ENCODE results near the gene BCL2L15. TPM values are rescaled to one million over a fixed set of nuclear protein-coding genes. Genes with fewer than 3 reads are reported as not detected.
"Not testable (repeated sequence)": the region's sequence is repeated elsewhere in the genome, so short reads cannot be mapped to it uniquely, and the experiment has no call there.

Gene BCL2L15
- total RNA-seq, 1 donor = under 0.01 TPM

DNA sequence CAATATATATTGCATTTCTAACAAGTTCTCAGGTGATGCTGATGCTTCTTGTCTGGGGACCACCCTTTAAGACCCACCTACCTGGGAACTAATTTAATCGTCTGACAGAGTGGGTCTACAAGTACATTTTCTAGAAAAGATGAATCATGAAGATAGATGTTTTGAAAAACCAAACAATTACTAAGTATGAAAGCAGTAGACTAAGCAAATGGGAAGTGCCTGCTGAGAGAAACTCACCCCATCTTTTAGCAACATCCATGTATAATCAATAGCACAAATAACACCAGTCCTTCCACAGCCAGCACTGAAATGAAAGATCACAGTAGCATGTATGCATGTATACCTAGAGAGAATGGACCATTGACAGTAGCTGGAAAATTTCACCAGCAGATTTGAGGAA lies 33.1 kb downstream of the BCL2L15 start:
- TF ChIP-seq, protein P1, sequence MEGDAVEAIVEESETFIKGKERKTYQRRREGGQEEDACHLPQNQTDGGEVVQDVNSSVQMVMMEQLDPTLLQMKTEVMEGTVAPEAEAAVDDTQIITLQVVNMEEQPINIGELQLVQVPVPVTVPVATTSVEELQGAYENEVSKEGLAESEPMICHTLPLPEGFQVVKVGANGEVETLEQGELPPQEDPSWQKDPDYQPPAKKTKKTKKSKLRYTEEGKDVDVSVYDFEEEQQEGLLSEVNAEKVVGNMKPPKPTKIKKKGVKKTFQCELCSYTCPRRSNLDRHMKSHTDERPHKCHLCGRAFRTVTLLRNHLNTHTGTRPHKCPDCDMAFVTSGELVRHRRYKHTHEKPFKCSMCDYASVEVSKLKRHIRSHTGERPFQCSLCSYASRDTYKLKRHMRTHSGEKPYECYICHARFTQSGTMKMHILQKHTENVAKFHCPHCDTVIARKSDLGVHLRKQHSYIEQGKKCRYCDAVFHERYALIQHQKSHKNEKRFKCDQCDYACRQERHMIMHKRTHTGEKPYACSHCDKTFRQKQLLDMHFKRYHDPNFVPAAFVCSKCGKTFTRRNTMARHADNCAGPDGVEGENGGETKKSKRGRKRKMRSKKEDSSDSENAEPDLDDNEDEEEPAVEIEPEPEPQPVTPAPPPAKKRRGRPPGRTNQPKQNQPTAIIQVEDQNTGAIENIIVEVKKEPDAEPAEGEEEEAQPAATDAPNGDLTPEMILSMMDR (IDR thresholded peaks at IDR 0.05; ENCODE audit: insufficient read depth, low read depth, low read length) = no peak
- H3K4me3 ChIP-seq (ENCODE audit: low read depth, low read length) = no peak overlapping the region
- no peak for DNase-seq (ENCODE audit: low read depth)

DNA sequence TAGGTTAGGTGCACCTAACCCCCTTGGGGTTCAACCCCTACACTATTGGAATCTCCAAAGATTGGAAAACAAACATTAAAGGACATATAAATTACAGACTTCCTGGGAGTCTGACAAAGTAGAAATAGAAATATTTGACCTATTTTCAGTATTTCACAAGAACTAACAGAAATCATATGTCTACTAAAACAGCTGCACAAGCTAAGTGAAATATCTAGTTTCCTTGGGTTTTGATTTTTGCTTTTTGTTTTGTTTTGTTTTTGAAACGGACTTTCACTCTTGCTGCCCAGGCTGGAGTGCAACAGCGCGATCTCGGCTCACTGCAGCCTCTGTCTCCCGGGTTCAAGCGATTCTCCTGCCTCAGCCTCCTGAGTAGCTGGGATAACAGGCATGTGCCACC lies 34.7 kb downstream of the BCL2L15 start:
- not testable (repeated sequence) for H3K4me3 ChIP-seq (ENCODE audit: low read depth, low read length); DNase-seq (ENCODE audit: low read depth)

DNA sequence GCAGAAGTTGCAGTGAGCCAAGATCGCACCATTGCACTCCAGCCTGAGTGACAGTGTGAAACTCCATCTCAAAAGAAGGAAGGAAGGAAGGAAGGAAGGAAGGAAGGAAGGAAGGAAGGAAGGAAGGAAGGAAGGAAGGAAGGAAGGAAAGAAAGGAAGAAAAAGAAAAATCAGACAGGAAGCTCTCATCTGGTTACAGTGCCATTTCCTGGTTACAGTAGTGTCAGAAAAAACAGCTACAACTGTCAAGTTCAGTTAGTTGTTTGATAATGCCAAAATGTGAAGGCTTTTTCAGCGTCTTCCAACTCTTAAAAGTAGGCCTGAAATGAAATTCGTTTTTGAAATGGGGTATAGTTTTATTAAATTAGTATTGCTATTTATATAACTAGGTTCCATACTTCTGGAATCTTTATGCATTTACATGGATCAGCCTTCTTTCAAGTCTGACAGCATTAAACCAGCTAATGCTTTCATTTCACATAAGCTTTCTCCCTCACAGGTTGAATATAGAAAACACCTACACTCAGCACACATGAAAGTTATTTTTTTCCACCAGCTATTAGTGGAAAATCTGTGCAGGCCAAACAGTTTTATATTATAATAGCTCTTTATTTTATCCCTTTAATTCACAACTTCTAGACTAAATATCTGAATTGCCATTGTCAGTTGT lies 37.1 kb downstream of the BCL2L15 start:
- TF ChIP-seq, protein P1 (IDR thresholded peaks at IDR 0.05; ENCODE audit: insufficient read depth, low read depth, low read length) = no peak
- H3K4me3 ChIP-seq (ENCODE audit: low read depth, low read length) = no peak overlapping the region
- no peak for DNase-seq (ENCODE audit: low read depth)

DNA sequence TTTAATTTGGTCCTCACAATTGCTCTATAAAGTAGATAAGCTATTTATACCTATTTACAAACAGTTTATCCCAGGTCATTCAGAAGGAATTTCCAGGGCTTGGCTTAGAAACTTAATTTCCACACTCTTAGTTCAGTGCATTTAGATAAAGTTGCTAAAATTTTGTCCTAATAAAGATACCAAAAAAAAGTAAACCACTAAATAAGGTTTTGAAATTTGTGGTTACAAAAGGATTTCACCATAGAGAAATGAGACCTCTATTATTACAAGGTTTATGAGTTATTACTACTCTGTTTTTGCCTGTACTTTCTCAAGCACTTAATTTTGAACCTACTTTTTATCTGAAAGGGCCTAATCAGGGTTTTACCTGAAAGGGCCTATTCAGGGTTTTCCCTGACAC lies 38.3 kb downstream of the BCL2L15 start:
- DNase-seq (ENCODE audit: low read depth) = peak; percentile 60
- TF ChIP-seq, protein P1 (IDR thresholded peaks at IDR 0.05; ENCODE audit: insufficient read depth, low read depth, low read length) = no peak
- H3K4me3 ChIP-seq (ENCODE audit: low read depth, low read length) = no peak overlapping the region

DNA sequence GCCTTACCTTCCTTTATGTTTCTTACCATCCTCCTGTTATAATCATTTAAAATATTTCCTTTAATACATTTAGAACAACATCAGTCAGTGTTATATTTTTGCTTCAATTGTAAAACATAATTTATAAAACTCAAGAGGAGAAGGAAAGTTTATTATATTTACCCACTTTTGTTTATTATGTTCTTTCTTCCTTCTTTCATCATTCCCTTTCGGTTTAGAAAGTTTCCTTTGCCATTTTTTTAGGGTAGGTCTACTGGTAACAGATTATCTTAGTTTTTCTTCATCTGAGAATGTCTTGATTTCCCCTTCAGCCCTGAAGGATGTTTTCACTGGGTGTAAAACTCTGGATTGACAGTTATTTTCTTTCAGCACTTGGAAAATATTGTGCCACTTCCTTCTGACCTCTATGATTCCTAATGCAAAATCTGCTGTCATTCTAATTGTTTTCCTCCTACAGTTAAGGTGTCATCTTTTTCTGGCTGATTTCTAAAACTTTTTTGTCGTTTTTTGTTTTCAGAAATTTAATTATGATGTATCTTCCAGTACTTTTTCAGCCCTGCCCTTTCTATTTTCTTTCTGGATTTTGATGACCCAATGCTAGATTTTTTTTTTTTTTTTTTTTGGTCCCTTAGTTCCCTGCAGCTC lies 40.9 kb downstream of the BCL2L15 start:
- no peak overlapping the region for H3K4me3 ChIP-seq (ENCODE audit: low read depth, low read length)
- TF ChIP-seq, protein P1 (IDR thresholded peaks at IDR 0.05; ENCODE audit: insufficient read depth, low read depth, low read length) = no peak
- DNase-seq (ENCODE audit: low read depth) = no peak

DNA sequence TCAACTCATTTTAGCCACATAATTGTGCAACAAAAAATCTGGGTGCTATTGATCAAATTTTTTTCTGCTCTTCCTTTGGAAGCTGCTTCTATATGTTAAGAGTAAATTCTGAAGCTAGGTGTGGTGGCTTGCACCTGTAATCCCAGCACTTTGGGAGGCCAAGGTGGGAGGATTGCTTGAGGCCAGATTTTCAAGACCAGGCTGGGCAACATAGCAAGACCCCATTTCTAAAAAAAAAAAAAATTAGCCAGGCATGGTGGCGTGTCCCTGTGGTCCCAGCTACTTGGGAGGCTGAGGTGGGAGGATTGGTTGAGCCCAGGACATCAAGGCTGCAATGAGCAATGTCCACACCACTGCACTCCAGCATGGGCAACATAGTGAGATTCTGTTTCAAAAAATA lies 50.8 kb downstream of the BCL2L15 start:
- H3K4me3 ChIP-seq (ENCODE audit: low read depth, low read length) = no peak overlapping the region
- TF ChIP-seq, protein P1 (IDR thresholded peaks at IDR 0.05; ENCODE audit: insufficient read depth, low read depth, low read length) = no peak
- DNase-seq (ENCODE audit: low read depth) = no peak

DNA sequence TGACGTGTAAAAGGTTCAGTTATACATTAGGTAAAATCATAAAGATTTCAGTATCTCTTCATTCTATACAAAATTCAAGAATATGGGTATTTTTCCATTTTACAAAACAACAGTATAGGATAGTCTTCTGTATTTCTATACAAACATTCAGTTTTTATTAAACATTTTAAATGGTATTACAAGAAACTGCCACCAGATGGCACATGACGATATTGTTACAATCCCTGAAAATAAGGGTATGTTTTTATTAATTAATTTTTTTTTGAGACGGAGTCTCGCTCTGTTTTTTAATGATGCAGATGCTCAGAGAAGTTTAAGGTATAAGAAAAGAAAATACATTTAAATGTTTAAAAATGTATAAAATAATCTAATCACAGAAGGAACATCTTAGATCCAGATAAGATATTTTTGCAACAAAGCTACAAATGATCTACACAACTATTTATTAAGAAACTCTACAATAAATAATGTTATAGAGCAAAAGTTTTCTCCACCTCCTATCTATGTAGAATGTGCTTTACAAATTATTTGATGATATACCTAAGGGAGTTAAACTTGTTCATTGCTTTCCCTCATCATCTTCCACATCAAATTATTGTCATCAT lies 51.6 kb downstream of the BCL2L15 start:
- H3K4me3 ChIP-seq (ENCODE audit: low read depth, low read length) = no peak overlapping the region
- TF ChIP-seq, protein P1 (IDR thresholded peaks at IDR 0.05; ENCODE audit: insufficient read depth, low read depth, low read length) = peak; percentile 50
- peak; percentile 69 for DNase-seq (ENCODE audit: low read depth)

Data from fibroblast of villous mesenchyme (primary cell).